ENCODE results near the gene MRPL2.
A peak's percentile ranks its signal among the peaks of the same experiment; 100 is the strongest.
"Not testable (repeated sequence)": the region's sequence is repeated elsewhere in the genome, so short reads cannot be mapped to it uniquely, and the experiment has no call there.

Gene MRPL2

DNA sequence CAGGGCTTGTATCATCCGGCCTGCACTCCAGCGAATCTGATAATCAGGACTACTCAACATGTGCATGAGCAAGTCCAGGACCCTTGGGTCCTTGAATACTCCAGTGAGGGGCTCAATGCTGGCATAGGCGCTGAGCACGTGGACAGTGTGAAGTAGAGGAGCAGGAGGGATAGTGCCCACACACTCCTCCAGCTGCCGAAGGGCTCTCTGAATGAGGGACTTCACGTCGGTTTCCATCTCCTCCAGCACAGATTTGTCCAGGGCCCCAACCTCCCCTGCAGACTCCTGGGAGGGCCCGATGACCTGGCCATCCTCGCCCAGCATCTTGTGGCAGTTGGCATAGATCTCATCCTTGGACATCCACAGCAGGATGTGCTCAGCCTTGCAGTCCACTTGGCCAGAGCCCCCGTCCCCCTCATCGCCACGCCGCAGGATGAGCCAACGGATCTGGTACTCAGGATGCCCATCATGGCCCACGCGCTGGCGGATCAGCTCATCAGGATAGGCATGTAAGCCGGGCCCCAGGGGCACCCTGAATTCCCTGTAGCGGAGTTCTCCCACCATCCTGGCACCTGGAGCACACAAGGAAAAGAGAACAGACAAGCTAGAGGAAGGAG, 6.9 kb downstream of the MRPL2 start:
- no peak for DNase-seq

DNA sequence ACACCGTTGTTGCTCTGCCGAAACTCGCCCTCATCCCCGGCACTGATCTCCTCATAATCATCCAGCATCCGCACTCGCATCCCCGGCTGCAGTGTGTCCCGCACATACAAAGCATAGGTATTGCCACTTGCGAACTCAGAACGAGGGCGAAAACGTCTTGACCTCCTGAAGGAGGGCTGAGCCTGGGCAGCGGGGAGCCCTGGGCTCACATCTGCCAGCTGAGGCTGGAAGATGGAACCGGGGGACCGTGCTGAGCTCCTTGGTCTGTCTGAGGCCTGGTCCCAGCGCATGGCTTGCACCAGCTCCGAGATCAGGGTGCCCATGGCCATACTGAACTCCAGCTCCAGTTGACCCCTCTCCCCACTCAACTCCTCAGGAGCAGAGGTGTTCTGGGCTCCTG, 8.3 kb downstream of the MRPL2 start:
- no peak for DNase-seq

- no peak for DNase-seq
Observed at GRCh38 chr6:43047998-43048397, 11.2 kb downstream of the MRPL2 start.

- DNase-seq, result no peak
Observed at GRCh38 chr6:43045371-43045930, 13.8 kb downstream of the MRPL2 start.

DNA sequence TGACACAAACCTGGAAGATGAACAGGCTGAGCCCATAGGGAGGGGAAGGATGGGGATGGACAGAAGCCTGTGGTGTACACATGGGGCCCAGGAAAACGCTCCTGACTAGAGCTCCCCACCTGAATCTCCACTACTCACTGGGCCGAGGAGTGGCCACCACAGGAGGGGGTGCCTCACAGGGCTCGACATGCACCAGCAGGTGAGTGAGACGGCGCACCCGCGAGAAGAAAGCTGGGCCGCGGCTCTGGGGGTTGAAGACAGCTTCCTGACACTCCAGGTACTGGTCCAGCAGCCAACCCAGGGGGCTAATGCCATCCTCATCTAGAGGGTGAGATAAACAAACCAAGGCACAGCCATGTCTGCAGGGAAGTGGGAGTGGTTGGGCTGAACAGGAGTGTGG, 15.9 kb downstream of the MRPL2 start:
- no peak for DNase-seq

- DNase-seq, result not testable (repeated sequence)
Observed at GRCh38 chr6:43041475-43041874, 17.8 kb downstream of the MRPL2 start.

DNA sequence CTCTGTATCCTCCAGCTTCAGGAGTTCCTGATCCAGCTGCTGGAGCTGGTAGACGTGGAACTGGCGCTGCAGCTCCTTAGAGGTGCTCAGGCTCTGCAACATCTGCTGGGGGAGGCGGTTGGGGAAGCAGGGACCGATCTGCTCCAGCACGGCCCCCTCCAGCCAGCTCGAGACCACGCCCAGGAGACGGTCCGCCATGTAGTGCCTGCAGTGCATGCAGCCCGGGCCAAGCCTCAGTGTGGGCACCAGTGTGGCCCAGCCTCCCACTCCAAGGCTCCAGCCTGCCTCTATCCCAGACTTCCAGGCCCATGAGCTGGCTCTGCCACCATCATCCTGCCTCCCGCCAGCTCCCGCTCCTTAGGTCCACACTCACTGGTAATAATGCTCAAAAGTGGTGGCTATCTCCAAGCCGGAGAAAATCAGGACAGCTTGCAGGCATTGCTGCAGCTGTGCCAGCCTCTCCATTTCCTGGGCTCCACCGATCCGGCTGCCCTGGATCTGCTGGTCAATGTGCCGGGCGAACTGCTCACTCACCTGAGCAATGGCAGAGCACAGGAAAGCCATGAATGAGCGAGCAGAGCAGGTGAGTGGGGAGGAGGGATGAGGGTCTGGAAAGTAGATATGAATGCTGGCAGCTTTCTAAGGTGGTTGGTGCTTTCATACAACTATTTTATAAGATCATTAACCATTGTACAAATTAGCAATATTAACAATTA, 18.5 kb downstream of the MRPL2 start:
- DNase-seq, result no peak

DNA sequence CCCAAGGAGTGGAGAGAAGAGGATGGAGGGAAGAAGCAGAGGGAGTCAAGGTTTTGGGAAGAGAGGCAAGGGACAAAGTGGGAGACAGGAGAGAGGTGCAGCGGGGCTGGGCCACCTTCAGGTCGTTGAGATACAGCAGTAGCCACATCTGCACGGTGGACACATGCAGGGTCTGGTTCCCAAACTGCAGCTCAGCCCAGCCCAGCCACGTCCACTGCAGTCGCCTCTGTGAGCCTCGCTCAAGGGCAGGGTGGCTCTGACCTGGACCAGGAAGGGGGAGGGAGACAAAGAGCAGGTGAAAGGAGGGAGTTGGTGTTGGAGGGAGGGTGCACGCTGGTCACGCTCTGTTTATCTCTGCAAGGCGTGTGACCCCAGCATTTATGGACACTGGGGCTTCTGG, 20.5 kb downstream of the MRPL2 start:
- DNase-seq, result no peak

DNA sequence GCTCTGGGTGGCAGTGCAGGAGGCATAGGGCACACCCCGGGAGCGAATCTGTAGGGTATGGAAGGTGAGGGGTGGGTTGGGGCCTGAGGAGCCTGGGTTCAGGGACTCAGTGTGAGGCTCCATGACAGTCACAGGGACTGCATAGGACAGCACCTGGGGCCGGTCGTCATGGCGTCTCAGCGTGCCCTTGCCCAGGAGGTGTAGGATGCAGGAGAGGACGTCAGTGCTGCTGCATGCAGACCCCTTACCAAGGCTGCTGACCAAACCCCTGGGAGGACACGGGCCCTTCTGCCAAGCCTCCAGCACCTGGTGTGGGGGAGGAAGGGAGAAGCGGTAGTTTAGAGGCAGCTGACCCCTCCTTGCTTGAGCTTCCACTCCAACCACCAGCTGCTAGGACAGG, 21.5 kb downstream of the MRPL2 start:
- no peak for DNase-seq

GRCh38 chr6:43037197-43037596, 22.0 kb downstream of the MRPL2 start:
- DNase-seq, result no peak

- no peak for DNase-seq
Observed at GRCh38 chr6:43036712-43037111, 22.5 kb downstream of the MRPL2 start.

- DNase-seq, result no peak
Observed at GRCh38 chr6:43035495-43036194, 23.6 kb downstream of the MRPL2 start.

GRCh38 chr6:43034190-43034525, 25.1 kb downstream of the MRPL2 start:
- DNase-seq, result no peak

- no peak for DNase-seq
Observed at GRCh38 chr6:43033496-43034189, 25.6 kb downstream of the MRPL2 start.

DNA sequence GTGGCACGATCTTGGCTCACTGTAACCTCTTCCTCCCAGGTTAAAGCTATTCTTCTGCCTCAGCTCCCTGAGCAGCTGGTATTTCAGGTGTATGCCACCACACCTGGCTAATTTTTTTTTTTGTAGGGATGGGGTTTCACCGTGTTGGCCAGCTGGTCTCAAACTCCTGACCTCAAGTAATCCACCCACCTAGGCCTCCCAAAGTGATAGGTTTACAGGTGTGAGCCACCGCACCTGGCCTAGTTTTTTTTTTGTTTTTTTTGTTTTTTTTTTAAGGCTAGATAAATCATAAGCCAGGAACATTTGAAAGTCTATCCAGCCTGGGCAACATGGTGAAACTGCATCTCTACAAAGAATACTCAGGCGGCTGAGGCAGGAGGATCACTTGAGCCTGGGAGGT, 26.9 kb downstream of the MRPL2 start:
- DNase-seq, result no peak

GRCh38 chr6:43029120-43029519, 30.1 kb downstream of the MRPL2 start:
- DNase-seq, result no peak

GRCh38 chr6:43026365-43026764, 32.9 kb downstream of the MRPL2 start:
- DNase-seq, result no peak

DNA sequence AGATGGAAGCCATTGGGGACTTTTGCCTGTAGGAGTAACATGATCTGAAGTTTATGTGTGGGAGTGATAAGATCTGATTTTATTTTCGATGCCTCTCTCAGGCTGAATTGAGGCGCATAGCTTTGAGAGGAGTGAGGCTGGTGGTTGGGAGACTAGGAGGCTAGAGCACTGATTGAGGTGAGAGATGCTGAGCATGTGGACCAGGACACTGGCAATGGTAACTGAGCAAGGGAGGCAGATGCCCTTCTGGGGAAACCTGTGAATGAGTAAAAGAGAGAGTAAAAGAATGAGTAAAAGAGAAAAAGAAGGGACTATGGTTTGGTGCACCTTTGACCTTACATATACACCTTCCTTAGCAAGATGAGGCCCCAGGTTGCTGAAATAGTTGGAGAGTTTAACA, 34.8 kb downstream of the MRPL2 start:
- DNase-seq, result no peak

DNA sequence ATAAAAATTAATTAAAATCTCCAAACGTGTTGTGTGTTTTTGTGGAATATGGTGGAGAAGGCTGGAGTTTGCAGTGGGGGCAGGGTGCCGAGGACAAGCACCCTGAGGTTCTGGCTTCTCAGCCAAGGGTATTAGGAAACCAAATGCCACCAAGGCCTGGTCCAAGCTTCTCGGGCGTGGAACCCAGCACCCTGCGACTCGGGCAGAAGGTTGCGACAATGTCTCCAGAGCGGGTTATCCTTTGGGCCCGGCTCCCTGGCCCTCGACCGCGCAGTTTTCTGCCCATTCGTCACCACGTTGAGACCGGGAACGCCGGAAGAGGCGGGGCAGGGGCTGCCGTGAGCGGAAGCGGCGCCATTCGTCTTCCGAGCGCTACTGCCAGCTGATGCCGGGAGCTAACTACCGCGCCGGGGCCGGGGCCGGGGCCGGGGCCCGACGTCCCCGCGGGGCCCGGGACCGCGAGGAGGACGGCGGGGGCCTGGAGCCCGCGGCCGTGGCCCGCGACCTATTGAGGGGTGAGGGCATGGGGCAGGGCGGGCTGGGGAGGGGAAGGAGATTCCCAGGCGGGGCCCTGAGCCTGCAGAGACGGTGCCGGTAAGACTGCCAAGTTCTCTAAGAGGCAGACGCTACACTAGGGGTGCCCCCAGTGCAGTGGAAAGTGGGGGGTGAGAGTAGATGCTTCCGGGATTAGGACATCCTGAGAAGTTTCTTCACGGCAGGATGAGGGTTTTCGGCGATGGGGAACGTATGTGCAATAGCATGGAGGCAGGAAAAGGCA, 37.8 kb downstream of the MRPL2 start, which contains the start of gene RRP36:
RRP36 (plus strand) TSS at position 354 of the 778 bp plus-strand sequence; CDS start at position 386, 32 bp downstream.
- peak; percentile 56 for DNase-seq

- no peak for DNase-seq
Observed at GRCh38 chr6:43020847-43021246, 38.4 kb downstream of the MRPL2 start.

GRCh38 chr6:43020052-43020705, 39.1 kb downstream of the MRPL2 start:
- DNase-seq, result no peak

DNA sequence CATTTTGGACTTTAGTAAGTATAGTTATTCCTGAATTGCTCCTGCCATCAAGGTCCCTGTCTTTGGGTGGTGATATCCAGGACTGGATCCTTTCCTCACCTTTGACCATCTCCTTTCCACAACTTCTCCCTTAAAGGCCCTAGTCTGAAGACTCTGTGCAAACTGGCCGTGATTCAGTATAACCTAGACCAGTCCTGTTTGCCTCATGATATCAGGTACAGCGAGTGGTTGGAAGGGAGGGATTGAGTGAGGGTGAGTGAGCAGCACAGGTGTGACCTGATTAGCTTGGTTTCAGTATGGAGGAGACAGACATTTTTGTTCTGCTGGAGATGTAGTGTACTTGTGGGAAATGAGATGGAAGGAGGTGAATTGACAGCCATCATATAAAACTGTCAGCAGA, 40.1 kb downstream of the MRPL2 start:
- no peak for DNase-seq
